Adrenal gland (tissue), 5 donors: ENCODE data around the gene PLSCR1.

Experiments used
- POLR2A ChIP-seq, 2 donors: fragments of 450-650 bp; IDR thresholded peaks; one replicate each; pipeline ENCODE4 v1.6.1; 2017; ENCODE audit warnings: antibody characterized with exemption in 2 of 2, mild to moderate bottlenecking in 2 of 2, moderate library complexity in 1 of 2
- TF ChIP-seq, protein P1 (sequence below), 6 experiments: fragments of 450-650 bp in 4 of 6; fragments of 200-600 bp in 2 of 6; sonication (generic) in 1 of 6; IDR thresholded peaks; 1 replicate in 5 of 6; 2 replicates in 1 of 6; pipeline versions ENCODE4 v1.5.1 to v1.8.0; 2016 to 2021; ENCODE audit warnings: antibody characterized with exemption in 6 of 6, mild to moderate bottlenecking in 2 of 6, moderate library complexity in 1 of 6
- donor health status: DM: no; HTN: no; CAD: no.

DNA sequence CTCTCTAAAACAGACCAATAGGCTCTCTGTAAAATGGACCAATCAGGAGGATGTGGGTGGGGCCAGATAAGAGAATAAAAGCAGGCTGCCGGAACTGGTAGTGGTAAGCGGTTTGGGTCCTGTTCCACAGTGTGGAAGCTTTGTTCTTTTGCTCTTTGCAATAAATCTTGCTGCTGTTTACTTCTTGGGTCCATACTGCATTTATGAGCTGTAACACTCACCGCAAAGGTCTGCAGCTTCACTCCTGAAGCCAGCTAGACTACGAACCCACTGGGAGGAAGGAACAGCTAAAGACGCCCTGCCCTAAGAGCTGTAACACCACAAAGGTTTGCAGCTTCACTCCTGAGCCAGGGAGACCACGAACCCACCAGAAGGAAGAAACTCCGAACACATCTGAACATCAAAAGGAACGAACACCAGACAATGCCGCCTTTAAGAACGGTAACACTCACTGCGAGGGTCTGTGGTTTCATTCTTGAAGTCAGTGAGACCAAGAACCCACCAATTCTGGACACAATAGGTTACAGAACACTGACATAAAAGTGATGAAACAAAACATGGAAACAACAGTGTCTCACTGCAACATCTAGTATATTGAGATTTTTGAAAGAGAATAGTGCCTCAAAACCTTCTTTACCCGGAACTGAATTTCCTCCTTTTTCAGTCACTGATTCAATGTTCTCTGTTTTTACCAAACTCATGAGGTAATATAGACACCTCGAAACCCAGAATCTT lies 46.2 kb downstream of the PLSCR1 start:
- no peak for TF ChIP-seq POLR2A (IDR thresholded peaks at IDR 0.05)
- TF ChIP-seq, protein P1, sequence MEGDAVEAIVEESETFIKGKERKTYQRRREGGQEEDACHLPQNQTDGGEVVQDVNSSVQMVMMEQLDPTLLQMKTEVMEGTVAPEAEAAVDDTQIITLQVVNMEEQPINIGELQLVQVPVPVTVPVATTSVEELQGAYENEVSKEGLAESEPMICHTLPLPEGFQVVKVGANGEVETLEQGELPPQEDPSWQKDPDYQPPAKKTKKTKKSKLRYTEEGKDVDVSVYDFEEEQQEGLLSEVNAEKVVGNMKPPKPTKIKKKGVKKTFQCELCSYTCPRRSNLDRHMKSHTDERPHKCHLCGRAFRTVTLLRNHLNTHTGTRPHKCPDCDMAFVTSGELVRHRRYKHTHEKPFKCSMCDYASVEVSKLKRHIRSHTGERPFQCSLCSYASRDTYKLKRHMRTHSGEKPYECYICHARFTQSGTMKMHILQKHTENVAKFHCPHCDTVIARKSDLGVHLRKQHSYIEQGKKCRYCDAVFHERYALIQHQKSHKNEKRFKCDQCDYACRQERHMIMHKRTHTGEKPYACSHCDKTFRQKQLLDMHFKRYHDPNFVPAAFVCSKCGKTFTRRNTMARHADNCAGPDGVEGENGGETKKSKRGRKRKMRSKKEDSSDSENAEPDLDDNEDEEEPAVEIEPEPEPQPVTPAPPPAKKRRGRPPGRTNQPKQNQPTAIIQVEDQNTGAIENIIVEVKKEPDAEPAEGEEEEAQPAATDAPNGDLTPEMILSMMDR (IDR thresholded peaks at IDR 0.05) = no peak
